Activated CD4-positive, CD25-positive, alpha-beta regulatory T cell (primary cell): Measurements from ENCODE around the gene OBP2A.
"Not testable (repeated sequence)": the region's sequence is repeated elsewhere in the genome, so short reads cannot be mapped to it uniquely, and the experiment has no call there.

ENCODE experiments used
- DNase-seq, 4 experiments: peaks; one replicate each; lab custom pipeline; 2025; lab: John Stamatoyannopoulos, UW

OBP2A gene

GRCh38 chr9:135526730-135527571, 19.0 kb upstream of the OBP2A start:
- no peak for DNase-seq

DNA sequence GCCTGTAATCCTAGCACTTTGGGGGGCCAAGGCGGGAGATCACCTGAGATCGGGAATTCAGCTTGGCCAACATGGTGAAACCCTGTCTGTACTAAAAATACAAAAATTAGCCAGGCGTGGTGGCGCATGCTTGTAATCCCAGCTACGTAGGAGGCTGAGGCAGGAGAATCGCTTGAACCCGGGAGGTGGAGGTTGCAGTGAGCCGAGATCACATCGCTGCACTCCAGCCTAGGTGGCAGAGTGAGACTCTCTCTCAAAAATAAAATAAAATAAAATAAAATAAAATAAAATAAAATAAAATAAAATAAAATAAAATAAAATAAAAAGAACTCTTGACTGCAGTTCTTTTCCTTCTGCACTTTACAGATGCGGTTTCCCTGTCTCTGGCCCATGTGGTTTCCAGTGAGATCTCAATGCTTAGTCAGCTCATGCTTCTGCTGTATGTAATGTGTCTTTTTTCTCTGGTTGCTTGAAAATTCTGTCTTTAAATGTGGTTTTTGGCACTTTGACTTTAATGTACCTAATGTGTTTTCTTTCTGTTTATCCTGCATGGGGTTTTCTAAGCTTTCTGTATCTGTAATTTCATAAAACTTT, 17.0 kb upstream of the OBP2A start:
- not testable (repeated sequence) for DNase-seq

- DNase-seq: no peak
Measured at GRCh38 chr9:135530146-135530545, 15.8 kb upstream of the OBP2A start.

- no peak for DNase-seq
Measured at GRCh38 chr9:135531096-135531495, 14.8 kb upstream of the OBP2A start.

DNA sequence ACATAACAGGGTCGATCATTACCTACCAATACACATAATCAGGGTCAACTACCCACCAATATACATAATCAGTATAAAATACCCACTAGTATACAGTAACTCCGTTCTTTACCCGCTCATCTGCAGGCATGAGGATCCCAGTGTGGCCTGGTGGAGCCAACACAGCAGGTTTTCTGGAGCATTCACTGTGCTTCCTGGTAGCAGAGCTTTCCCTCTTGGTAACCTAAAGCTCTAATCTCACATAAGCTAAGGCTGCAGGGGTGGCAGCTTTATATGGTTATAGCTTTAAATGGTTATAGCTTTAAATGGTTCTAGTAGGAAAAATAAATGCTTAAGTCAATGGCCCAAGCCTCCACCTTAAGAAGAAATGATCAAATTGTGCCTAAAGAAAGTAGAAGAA, 12.8 kb upstream of the OBP2A start:
- DNase-seq: no peak

DNA sequence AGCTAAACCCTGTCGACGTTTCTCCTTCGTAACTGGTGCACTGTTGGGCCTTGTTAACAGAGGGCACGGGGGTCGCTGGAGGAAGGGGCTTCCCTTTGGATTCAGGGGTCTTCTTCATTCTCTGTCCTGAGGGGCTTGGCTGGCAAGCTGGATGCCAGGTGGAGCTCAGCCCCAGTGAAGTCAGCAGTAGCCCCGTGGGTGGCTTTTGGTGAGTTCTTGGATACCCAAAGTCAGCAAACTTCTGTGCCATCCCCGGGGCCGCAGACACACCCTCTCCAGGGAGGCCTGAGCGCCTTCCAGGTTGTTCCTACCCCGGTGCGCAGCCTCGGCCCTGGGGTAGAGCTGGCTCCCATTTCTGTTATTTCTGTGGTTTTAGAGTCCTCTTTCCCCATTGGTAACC, 12.3 kb upstream of the OBP2A start:
- DNase-seq: no peak

DNA sequence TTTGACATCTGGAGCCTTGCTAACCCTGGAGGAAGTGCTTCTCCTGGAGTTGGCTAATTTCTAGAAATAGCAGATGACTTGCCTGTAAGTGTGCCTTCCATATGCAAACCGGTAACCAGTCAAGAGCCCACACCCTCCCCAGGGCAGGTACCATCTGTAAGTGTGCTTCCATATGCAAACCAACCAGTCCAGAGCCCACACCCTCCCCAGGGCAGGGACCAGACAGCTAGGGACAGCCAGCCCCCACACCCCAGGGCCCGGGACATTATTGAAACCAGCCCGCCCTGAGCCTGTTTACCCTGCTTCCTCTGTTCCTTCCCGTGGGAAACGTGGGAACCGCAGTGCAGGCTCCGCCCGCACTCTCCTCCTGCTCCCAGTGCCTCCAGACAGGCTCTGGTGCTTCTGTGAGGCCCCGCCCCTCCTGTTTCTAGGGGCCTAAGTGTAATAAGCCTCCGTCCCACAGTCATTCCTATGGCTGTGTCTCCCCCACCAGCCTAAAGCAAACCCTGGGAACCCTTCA, 11.7 kb upstream of the OBP2A start:
- DNase-seq: not testable (repeated sequence)

GRCh38 chr9:135534826-135535225, 11.1 kb upstream of the OBP2A start:
- not testable (repeated sequence) for DNase-seq

DNA sequence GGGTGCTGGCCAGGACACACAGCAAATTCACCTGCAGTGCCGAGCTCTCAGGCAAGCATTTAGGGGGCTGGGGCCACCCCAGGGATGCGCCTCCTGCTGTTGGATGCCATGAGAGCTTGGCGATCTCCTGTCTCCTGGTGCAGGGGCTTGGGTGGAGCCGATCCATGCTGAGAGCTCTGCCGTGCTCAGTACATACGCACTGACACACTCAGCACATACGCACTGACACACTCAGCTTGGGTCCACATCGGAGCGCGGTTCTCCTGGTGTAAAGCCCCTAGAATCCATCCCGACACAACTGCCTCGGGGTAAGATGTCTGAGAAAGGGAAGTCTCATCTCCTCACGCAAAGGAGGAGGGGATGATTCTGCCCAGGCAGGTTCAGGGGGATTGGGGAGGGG, 10.3 kb upstream of the OBP2A start:
- DNase-seq: not testable (repeated sequence)

DNA sequence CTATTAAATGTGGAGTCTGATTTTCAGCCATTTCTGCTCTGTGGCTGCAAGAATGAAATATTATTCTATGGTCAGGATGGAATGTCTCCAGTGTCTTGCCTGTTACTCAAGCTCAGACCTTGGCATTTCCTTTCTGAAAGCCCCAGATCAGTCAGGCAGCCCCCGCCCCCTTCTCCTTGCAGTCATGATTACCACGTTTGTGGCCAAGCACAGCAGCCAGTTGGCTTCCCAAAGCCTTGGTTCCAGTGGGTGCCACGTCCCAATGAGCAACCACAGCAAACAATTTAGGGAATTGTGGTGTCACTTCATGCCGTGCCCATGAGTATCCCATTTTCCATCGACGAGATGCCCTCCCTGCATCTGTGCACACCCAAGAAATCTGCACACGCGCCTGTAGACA, 9.7 kb upstream of the OBP2A start:
- no peak for DNase-seq

DNA sequence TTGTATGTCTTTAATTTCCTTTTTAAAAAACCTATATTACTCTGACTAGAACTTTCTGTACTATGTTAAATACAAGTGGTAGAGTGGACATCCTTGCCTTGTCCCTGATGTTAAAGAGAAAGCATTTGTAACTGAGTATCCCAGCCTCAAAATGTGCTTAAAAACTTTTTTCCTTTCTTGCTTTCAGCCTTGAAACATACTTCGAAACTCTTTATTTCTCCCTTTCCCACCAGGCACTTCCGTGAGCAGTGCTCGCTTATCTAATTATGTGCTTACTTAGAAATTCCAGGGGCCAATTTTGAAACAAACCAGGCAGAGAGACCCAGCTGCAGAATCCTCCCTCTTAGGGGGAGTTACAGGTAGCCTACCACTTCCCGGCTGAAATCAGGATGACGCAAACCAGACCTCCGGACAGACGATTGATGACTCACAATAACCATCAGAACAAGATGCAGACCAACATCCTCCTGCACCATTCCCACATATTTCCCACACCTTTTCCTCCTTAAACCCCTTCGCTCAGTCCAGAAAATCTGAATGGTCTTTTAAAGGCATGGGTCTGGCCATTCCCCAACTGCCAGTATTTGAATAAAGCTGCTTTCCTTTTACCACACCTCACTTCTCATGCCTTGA, 2.5 kb upstream of the OBP2A start:
- not testable (repeated sequence) for DNase-seq

DNA sequence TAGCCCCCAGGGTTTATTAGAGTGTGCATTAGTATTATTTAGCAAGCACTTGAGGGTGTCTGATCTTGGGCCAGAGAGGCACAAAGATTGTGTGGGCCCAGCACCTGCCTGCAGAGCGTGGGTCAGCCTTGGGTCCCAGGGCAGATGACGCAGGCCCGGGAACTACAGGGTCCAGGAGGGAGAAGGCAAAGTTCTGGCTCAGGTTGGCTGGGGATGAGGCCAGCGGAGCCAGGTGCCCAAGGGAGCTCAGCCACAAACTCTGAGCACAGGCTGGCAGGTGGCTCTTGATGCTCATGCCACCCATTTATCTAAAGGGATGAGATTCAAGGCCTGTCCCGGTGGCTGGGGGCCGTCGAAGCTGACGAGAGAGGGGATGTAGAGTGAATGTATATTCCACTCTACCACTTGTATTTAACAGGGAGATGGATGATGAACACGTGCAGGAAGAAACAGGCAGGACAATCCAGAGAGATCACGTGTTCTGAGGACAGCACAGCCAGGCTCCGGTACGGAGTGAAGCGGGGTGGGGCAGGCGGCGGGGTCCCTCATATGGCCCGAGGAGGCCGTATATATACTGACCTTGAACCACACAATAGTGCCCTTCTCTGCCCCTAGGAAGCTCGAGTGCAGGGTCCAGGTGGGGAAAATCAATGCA, 818 bp upstream of the OBP2A start:
- no peak for DNase-seq

GRCh38 chr9:135546792-135547617, 1.1 kb downstream of the OBP2A start:
- DNase-seq: not testable (repeated sequence)

DNA sequence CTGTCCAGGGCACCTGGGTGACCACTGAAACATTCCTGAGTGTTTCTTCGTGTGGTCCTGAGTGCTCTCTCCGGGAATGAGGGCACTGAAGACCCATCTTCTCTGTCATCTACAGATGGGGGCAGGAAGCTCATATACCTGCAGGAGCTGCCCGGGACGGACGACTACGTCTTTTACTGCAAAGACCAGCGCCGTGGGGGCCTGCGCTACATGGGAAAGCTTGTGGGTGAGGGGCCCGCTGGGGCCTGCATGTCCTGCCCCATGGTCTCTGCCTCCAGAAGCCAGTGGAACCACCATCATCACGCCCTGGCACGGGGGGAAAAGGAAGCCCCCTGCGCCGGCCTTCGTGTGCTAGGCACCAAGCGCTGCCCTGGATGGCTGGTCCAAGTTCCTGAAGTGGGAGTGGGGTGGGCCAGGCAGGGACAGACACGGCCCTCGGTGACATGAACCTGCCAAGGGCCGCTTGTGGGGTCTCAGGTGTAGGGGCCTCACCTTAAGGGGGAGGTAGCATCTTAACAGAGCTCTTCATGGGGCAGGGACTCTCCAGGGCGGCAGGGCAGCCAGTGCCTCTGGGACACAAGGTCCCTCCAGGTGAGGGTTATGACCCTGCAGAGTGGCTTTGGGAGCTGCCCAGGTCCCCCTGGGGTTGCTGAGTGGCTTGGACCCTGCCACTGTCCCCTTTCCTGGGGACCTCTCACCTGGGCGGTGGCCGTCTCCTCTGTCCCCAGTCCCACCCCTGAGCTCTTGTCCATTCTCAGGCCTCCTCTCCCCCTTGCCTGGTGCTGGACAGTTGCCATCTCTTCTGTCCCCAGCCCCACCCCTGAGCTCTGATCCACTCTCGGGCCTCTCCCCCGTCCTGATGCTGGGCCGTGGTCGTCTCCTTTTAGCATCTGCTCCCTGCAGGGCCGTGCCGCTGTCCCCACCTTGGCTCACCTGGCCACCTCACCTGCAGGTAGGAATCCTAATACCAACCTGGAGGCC, 2.1 kb downstream of the OBP2A start:
- no peak for DNase-seq

- DNase-seq: not testable (repeated sequence)
Measured at GRCh38 chr9:135549478-135550343, 3.8 kb downstream of the OBP2A start.

DNA sequence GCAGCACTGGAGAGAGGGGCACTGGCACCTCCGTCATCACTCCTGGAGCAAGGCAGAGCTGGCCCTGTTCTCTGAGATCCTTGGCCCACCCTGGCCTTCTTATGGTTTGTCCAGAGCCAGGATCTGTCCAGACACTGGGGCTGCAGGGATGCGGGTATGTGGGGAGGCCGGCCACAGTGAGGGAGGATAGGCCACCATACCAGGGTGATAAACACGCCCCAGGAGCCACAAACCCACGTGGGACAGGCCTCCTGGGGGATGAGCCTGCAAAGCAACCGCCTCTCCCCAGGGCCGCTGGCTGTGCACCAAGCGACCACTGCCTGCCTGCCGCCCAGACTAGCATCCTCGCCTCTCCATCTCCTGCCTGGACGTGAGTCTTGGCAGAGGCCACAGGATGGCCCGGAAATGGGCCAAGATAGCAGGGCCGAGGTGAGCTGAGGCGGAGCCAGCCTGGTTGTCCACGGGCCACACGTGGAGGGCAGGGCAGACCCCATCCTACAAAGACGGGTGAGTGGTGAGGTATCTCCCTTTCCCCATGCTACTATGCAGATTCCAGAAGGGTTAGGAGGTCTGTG, 4.5 kb downstream of the OBP2A start:
- DNase-seq: no peak

- DNase-seq: no peak
Measured at GRCh38 chr9:135551031-135551430, 5.1 kb downstream of the OBP2A start.

DNA sequence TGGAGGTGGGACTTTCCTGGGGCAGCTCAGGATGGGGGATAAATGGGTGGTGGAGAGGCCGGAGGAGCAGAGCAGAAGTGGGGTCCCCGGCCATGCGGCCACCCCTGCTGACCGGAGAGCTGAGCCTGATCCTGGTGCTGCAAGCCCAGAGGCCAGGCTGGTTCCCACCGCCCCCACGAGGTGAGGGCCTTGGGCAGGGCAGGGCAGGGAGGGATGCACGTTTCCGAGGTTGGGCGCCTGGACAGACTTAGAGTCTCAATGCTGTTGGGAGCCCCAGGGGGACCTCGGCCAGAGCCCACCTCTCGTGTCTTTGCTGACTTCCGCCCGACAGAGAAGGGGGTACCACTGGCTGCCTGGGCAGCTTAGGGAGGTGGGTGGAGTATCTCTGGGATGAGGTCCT, 5.5 kb downstream of the OBP2A start:
- no peak for DNase-seq
